Mucosa of stomach (tissue), 1 donor: ENCODE results near the gene ABCA4.

Experiments used
- H3K27me3 ChIP-seq: one replicate; pipeline ENCODE4 v1.7.0; 2013; ENCODE audit warnings: mild to moderate bottlenecking, low read length; ENCODE audit not compliant: control insufficient read depth, insufficient read depth
- H3K36me3 ChIP-seq: one replicate; pipeline ENCODE4 v1.7.0; 2013; ENCODE audit warnings: low read length; ENCODE audit not compliant: control insufficient read depth, insufficient read depth
- H3K4me1 ChIP-seq: one replicate; pipeline ENCODE4 v1.7.0; 2013; ENCODE audit warnings: mild to moderate bottlenecking, low read length; ENCODE audit not compliant: control insufficient read depth, insufficient read depth
- H3K4me3 ChIP-seq: one replicate; pipeline ENCODE4 v1.7.0; 2013; ENCODE audit warnings: low read length
- H3K9ac ChIP-seq: one replicate; pipeline ENCODE4 v1.7.0; 2013; ENCODE audit warnings: mild to moderate bottlenecking, low read length, moderate library complexity
- H3K9me3 ChIP-seq: one replicate; pipeline ENCODE4 v1.7.0; 2013; ENCODE audit warnings: mild to moderate bottlenecking, low read length, moderate library complexity; ENCODE audit not compliant: control insufficient read depth
- donor health status: Pancreatic carcinoma.

ABCA4 gene

GRCh38 chr1:94037392-94038229 is 83.3 kb downstream of the ABCA4 start:
- Histone ChIP-seq H3K9ac (no peak overlapping the region), H3K4me1 (no peaks in the 10 kb centered on the region), H3K9me3 (no peaks in the 10 kb centered on the region), H3K27me3 (peaks cover 8% of the 10 kb centered on the region), H3K4me3 (no peak overlapping the region), H3K36me3 (no peaks in the 10 kb centered on the region)

GRCh38 chr1:94036730-94037129 is 84.2 kb downstream of the ABCA4 start:
- H3K9ac ChIP-seq: no peak overlapping the region
- H3K36me3 ChIP-seq: no peaks in the 10 kb centered on the region
- no peak overlapping the region for H3K4me3 ChIP-seq
- peaks cover 8% of the 10 kb centered on the region for H3K27me3 ChIP-seq
- no peaks in the 10 kb centered on the region for H3K9me3 ChIP-seq
- H3K4me1 ChIP-seq: no peaks in the 10 kb centered on the region

GRCh38 chr1:94033849-94034248 is 87.1 kb downstream of the ABCA4 start:
- Histone ChIP-seq H3K9me3 (no peaks in the 10 kb centered on the region), H3K27me3 (peaks cover 8% of the 10 kb centered on the region), H3K4me3 (no peak overlapping the region), H3K9ac (no peak overlapping the region), H3K36me3 (no peaks in the 10 kb centered on the region), H3K4me1 (no peaks in the 10 kb centered on the region)

- Histone ChIP-seq H3K9me3 (no peaks in the 10 kb centered on the region), H3K4me3 (no peak overlapping the region), H3K27me3 (peaks cover 3% of the 10 kb centered on the region), H3K36me3 (no peaks in the 10 kb centered on the region), H3K4me1 (no peaks in the 10 kb centered on the region), H3K9ac (no peak overlapping the region)
These were observed 88.3 kb downstream of the ABCA4 start for GRCh38 chr1:94032637-94033036.

- Histone ChIP-seq H3K36me3 (no peaks in the 10 kb centered on the region), H3K4me3 (no peak overlapping the region), H3K4me1 (no peaks in the 10 kb centered on the region), H3K27me3 (peaks cover under 1% of the 10 kb centered on the region), H3K9me3 (no peaks in the 10 kb centered on the region), H3K9ac (no peak overlapping the region)
These were observed 89.4 kb downstream of the ABCA4 start for GRCh38 chr1:94031591-94031990.

- H3K27me3 ChIP-seq: no peaks in the 10 kb centered on the region
- H3K9ac ChIP-seq: no peak overlapping the region
- no peak overlapping the region for H3K4me3 ChIP-seq
- no peaks in the 10 kb centered on the region for H3K9me3 ChIP-seq
- no peaks in the 10 kb centered on the region for H3K36me3 ChIP-seq
- no peaks in the 10 kb centered on the region for H3K4me1 ChIP-seq
These were observed 89.8 kb downstream of the ABCA4 start for GRCh38 chr1:94031154-94031553.

- no peaks in the 10 kb centered on the region for H3K9me3 ChIP-seq
- no peaks in the 10 kb centered on the region for H3K36me3 ChIP-seq
- no peak overlapping the region for H3K9ac ChIP-seq
- H3K27me3 ChIP-seq: no peaks in the 10 kb centered on the region
- no peaks in the 10 kb centered on the region for H3K4me1 ChIP-seq
- no peak overlapping the region for H3K4me3 ChIP-seq
These were observed 91.6 kb downstream of the ABCA4 start for GRCh38 chr1:94029130-94029993.

- Histone ChIP-seq H3K9me3 (no peaks in the 10 kb centered on the region), H3K36me3 (no peaks in the 10 kb centered on the region), H3K4me1 (no peaks in the 10 kb centered on the region), H3K9ac (no peak overlapping the region), H3K27me3 (no peaks in the 10 kb centered on the region), H3K4me3 (no peak overlapping the region)
These were observed 93.0 kb downstream of the ABCA4 start for GRCh38 chr1:94027721-94028515.

GRCh38 chr1:94026619-94027380 is 94.1 kb downstream of the ABCA4 start:
- no peaks in the 10 kb centered on the region for H3K36me3 ChIP-seq
- no peaks in the 10 kb centered on the region for H3K9me3 ChIP-seq
- H3K4me3 ChIP-seq: no peak overlapping the region
- no peak overlapping the region for H3K9ac ChIP-seq
- no peaks in the 10 kb centered on the region for H3K27me3 ChIP-seq
- no peaks in the 10 kb centered on the region for H3K4me1 ChIP-seq

GRCh38 chr1:94025383-94026340 is 95.3 kb downstream of the ABCA4 start:
- no peaks in the 10 kb centered on the region for H3K36me3 ChIP-seq
- no peaks in the 10 kb centered on the region for H3K9me3 ChIP-seq
- H3K4me3 ChIP-seq: no peak overlapping the region
- H3K9ac ChIP-seq: no peak overlapping the region
- H3K27me3 ChIP-seq: no peaks in the 10 kb centered on the region
- H3K4me1 ChIP-seq: peaks cover 8% of the 10 kb centered on the region
